Right atrium auricular region (tissue), 2 donors: ENCODE data around the gene UQCC2. TPM values are rescaled to one million over a fixed set of nuclear protein-coding genes. Genes with fewer than 3 reads are reported as not detected.

Source experiments
- DNase-seq: peaks from one replicate; pipeline ENCODE4 v3.0.0-alpha.2; 2019; ENCODE audit warnings: low spot score
- H3K27ac ChIP-seq, 2 donors: fragments of 200-600 bp; sonication (generic); 1 replicate in 1 of 2; 2 replicates in 1 of 2; pipeline ENCODE4 v1.5.1; 2016 to 2019
- H3K27me3 ChIP-seq, 2 donors: fragments of 200-600 bp; sonication (generic); one replicate each; pipeline versions ENCODE4 v1.5.1 to v1.6.0; 2017 to 2019
- H3K36me3 ChIP-seq: fragments of 200-600 bp; sonication (generic); one replicate; pipeline ENCODE4 v1.5.1; 2016
- H3K4me1 ChIP-seq, 2 donors: fragments of 200-600 bp; sonication (generic); one replicate each; pipeline versions ENCODE4 v1.5.1 to v1.6.0; 2017 to 2019
- H3K4me3 ChIP-seq, 2 donors: fragments of 200-600 bp; sonication (generic); 1 replicate in 1 of 2; 2 replicates in 1 of 2; pipeline ENCODE4 v1.5.1; 2017 to 2019; ENCODE audit warnings: mild to moderate bottlenecking in 1 of 2, moderate library complexity in 1 of 2
- H3K9me3 ChIP-seq, 2 donors: fragments of 200-600 bp; sonication (generic); one replicate each; pipeline ENCODE4 v1.5.1; 2019
- CTCF ChIP-seq, 2 donors: fragments of 200-600 bp; sonication (generic); IDR thresholded peaks; one replicate each; pipeline ENCODE4 v1.5.1; 2019; ENCODE audit warnings: antibody characterized with exemption in 2 of 2
- total RNA-seq, 2 donors: library from RNA; depleted of rRNA; stranded (reverse); fragments of >200 nt; gene quantifications; one replicate each; pipeline ENCODE4 v1.1.0, GENCODE V29; 2016

UQCC2 gene
- total RNA-seq, 2 donors from 2014 or later = 69.1 to 143 TPM

DNA sequence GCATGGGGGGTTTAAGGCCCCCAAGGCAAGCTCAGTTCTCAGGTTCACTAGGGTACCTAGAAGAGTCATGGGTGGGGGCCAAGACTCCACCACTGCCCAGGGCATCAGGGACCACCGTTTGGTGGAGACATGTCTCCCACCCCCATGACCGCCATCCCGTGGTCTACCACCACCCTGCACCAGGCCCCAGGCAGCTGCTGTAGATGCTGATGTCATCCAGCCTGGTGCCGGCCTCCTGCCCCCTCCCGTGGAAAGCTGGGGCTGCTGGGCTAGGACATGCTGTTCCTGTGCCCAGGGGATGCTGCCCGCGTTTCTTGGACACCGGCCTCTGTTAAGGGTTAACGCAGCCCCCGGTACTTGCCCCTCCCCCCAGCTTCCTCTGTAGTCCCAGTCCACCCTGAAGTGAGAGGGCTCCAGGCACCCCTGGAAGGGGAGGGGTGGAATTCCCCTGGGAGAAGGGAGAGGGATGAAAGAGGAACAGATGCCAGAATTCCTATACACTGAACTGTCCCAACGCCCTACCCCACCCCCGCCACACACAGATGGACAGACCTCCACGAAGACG, 34.6 kb upstream of the UQCC2 start:
- peaks cover 0 to 44% of the 10 kb centered on the region in 2 donors for H3K4me1 ChIP-seq
- peak overlapping the region; percentile 86 to 94 for H3K27ac ChIP-seq
- no peaks in the 10 kb centered on the region for H3K9me3 ChIP-seq
- peak; percentile 68 for DNase-seq
- no peaks in the 10 kb centered on the region for H3K27me3 ChIP-seq
- no peak for TF ChIP-seq CTCF (IDR thresholded peaks at IDR 0.05)
- H3K36me3 ChIP-seq = peaks cover 8% of the 10 kb centered on the region
- H3K4me3 ChIP-seq = peak overlapping the region; percentile 47 to 51

DNA sequence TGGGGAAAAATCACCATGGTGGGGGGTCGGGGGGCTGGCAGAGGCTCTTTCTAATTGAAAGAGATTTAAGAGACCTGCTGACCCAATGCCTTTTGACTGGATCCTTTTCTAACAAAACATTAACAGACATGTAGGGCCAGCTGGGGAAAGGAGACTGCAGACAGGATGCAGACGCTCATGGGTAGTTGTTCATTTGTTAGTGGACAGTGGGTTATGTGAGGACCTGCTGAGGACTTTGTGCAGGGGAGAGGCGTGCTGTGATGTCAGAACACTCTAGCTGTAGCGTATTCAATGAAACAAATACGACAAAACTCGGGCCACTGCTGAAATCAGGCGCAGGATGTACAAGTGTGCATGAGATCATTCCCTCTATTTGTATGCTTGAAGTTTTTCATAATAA, 34.0 kb upstream of the UQCC2 start:
- peaks cover 8% of the 10 kb centered on the region for H3K36me3 ChIP-seq
- peak overlapping the region; percentile 86 to 94 for H3K27ac ChIP-seq
- H3K27me3 ChIP-seq = no peaks in the 10 kb centered on the region
- no peaks in the 10 kb centered on the region for H3K9me3 ChIP-seq
- DNase-seq = no peak
- TF ChIP-seq CTCF (IDR thresholded peaks at IDR 0.05) = no peak
- peaks cover 0 to 39% of the 10 kb centered on the region in 2 donors for H3K4me1 ChIP-seq
- H3K4me3 ChIP-seq = peak overlapping the region; percentile 47 to 51

- Histone ChIP-seq H3K27ac (peak overlapping the region; percentile 86 to 94), H3K4me3 (peak overlapping the region; percentile 47 to 51), H3K9me3 (no peaks in the 10 kb centered on the region), H3K4me1 (peaks cover 0 to 38% of the 10 kb centered on the region in 2 donors), H3K27me3 (no peaks in the 10 kb centered on the region), H3K36me3 (peaks cover 8% of the 10 kb centered on the region)
- DNase-seq = no peak
- TF ChIP-seq CTCF (IDR thresholded peaks at IDR 0.05) = no peak
These were observed 33.5 kb upstream of the UQCC2 start for GRCh38 chr6:33744895-33745546.

DNA sequence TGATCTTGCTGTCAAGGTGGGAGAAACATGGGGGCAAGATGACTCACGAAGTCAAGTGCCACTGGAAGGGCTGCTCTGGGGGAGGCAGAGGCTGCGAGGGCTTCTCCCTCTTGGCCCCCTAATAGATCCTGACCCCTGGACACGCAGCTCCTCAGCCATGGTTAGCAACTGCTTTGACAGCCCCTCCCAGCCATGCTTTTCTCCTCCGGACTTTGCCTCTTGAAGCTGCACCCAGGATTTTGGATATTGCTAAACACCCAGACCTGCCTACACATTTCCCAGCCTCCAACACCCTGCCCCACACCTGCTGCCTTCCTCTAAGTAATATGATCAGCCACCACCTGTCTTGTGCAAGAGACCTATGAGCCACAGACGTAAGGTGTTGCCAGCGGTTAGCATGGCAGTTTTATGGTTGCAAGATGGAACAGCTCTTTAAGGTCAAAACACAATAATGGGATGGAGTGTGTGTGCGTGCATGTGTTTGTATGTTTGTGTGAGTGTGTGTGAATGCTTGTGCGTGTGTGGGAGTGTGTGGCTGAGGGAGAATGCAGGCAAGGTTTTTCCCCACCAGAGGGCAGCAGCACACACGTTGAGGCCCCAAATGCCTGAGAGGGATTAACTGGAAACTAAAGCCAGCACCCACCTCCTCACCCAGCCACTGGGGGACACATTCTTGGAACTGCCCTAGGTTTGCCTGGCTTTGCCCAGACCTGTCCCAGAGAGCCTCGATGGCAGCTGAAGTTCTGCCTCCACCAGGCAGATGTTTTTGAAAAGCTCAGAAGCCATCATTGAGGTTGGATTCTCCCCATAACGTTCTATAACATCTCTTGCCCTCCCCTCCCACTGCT, 32.7 kb upstream of the UQCC2 start:
- H3K27ac ChIP-seq = peak overlapping the region; percentile 86 to 94
- peak; percentile 76 for DNase-seq
- peaks cover 8% of the 10 kb centered on the region for H3K36me3 ChIP-seq
- peak; percentile 79 to 91 for TF ChIP-seq CTCF (IDR thresholded peaks at IDR 0.05)
- H3K4me3 ChIP-seq = peak overlapping the region; percentile 47 to 51
- no peaks in the 10 kb centered on the region for H3K9me3 ChIP-seq
- H3K27me3 ChIP-seq = no peaks in the 10 kb centered on the region
- H3K4me1 ChIP-seq = peaks cover 0 to 43% of the 10 kb centered on the region in 2 donors

DNA sequence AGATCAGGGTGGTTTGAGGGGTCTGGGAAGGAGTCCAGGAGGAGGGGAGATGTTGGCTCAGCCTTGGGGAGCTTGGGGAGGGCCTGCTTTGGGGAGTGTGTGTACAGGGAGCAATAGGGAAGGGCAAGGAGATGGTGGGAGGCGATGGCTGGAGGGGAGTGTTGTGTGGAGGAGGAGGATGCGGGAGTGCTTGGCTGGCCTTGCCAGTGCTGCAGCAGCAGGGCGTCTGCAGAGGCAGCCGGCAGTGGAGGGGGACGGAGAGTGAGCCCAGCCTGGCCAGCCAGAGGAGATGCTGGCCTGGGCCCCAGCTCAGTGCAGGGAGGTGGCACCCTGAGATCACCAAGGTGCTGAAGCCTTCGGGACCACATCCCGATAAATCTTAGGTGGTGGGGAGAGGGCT, 31.3 kb upstream of the UQCC2 start:
- H3K36me3 ChIP-seq = peaks cover 21% of the 10 kb centered on the region
- no peaks in the 10 kb centered on the region for H3K27me3 ChIP-seq
- no peaks in the 10 kb centered on the region for H3K9me3 ChIP-seq
- H3K4me1 ChIP-seq = peaks cover 0 to 56% of the 10 kb centered on the region in 2 donors
- DNase-seq = no peak
- TF ChIP-seq CTCF (IDR thresholded peaks at IDR 0.05) = no peak
- no peak overlapping the region for H3K4me3 ChIP-seq
- H3K27ac ChIP-seq = peak overlapping the region; percentile 86 to 94
